ENCODE results near the gene ENKUR. TPM values are rescaled to one million over a fixed set of nuclear protein-coding genes. Genes with fewer than 3 reads are reported as not detected.

ENKUR gene
- total RNA-seq, 1 donor = under 0.01 TPM

DNA sequence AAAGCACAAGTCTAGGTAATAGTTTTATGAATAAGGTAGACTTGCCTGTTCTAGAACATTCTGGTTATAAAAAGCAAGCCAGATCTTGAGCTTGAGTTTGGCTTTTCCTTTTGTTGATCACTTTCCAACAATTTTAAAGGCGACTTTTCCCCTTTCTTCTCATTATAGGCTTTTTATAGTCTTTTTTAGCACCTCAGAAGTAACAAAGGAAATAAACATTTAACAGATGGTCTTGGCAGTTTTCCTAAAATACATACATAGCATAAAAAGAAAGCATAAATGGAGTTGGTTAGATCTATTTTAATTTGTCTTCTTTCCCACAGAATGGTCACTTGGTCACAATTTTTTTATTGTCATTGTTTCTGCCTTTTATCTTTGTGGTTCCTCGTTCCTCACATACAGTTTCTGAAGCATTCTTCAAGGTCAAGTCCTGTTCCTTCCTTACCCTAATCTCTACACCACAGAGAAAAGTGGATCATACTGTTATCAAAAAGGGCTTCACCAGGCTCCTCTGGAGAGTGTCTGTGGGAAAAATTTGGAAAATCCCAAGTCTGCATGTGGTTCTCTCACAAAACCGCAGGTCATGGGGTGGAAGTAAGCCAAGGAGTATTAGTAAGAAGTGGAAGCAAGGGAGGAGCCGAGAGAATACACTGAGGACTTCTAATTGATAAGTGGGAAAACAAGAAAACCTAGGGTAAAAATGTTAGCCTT, 31.8 kb upstream of the ENKUR start:
- TF ChIP-seq, protein P1, sequence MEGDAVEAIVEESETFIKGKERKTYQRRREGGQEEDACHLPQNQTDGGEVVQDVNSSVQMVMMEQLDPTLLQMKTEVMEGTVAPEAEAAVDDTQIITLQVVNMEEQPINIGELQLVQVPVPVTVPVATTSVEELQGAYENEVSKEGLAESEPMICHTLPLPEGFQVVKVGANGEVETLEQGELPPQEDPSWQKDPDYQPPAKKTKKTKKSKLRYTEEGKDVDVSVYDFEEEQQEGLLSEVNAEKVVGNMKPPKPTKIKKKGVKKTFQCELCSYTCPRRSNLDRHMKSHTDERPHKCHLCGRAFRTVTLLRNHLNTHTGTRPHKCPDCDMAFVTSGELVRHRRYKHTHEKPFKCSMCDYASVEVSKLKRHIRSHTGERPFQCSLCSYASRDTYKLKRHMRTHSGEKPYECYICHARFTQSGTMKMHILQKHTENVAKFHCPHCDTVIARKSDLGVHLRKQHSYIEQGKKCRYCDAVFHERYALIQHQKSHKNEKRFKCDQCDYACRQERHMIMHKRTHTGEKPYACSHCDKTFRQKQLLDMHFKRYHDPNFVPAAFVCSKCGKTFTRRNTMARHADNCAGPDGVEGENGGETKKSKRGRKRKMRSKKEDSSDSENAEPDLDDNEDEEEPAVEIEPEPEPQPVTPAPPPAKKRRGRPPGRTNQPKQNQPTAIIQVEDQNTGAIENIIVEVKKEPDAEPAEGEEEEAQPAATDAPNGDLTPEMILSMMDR (IDR thresholded peaks at IDR 0.05; ENCODE audit: insufficient read depth, low read depth, low read length) = no peak
- no peak overlapping the region for H3K4me3 ChIP-seq (ENCODE audit: low read depth, low read length)
- DNase-seq (ENCODE audit: low read depth) = peak; percentile 90

- TF ChIP-seq, protein P1 (IDR thresholded peaks at IDR 0.05; ENCODE audit: insufficient read depth, low read depth, low read length) = no peak
- H3K4me3 ChIP-seq (ENCODE audit: low read depth, low read length) = no peak overlapping the region
- no peak for DNase-seq (ENCODE audit: low read depth)
Observed at GRCh38 chr10:25047088-25047487, 31.1 kb upstream of the ENKUR start.

- no peak overlapping the region for H3K4me3 ChIP-seq (ENCODE audit: low read depth, low read length)
- no peak for DNase-seq (ENCODE audit: low read depth)
- TF ChIP-seq, protein P1 (IDR thresholded peaks at IDR 0.05; ENCODE audit: insufficient read depth, low read depth, low read length) = no peak
Observed at GRCh38 chr10:25046641-25047040, 30.7 kb upstream of the ENKUR start.

DNA sequence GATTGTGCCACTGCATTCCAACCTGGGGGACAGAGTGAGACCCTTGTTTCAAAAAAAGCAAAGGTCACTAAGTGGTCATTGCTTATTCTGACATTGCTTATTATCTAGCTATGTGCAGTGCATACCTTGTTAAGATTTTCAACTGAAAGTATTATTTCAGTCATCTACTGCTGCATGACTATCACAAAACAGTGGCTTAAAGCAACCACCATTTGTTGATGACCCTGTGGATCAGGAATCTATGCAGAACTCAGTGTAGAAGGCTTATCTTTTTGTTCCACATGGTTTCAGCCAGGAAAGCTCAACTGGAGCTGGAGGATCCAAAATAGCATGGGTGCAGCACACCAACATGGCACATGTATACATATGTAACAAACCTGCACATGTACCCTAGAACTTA, 23.6 kb upstream of the ENKUR start:
- no peak overlapping the region for H3K4me3 ChIP-seq (ENCODE audit: low read depth, low read length)
- no peak for DNase-seq (ENCODE audit: low read depth)
- TF ChIP-seq, protein P1 (IDR thresholded peaks at IDR 0.05; ENCODE audit: insufficient read depth, low read depth, low read length) = no peak

DNA sequence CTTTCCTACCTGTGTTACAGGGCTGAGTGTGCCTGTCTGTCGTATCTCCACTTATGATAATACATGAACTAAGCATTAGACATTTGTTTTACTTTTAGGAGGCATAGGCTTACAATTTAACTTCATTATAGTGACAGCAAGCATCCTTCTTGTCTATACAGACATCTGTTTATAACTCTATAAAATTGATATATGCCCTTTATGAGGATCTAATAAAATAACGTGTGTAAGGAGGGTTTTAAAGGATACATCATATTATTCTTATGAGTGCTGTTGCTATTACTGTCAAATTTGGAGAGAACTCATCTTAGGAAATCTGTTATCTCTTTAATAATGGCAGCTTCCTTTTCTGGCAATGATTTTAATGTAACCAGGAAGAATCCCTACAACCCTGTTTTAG, 22.4 kb upstream of the ENKUR start:
- TF ChIP-seq, protein P1 (IDR thresholded peaks at IDR 0.05; ENCODE audit: insufficient read depth, low read depth, low read length) = no peak
- no peak overlapping the region for H3K4me3 ChIP-seq (ENCODE audit: low read depth, low read length)
- no peak for DNase-seq (ENCODE audit: low read depth)

DNA sequence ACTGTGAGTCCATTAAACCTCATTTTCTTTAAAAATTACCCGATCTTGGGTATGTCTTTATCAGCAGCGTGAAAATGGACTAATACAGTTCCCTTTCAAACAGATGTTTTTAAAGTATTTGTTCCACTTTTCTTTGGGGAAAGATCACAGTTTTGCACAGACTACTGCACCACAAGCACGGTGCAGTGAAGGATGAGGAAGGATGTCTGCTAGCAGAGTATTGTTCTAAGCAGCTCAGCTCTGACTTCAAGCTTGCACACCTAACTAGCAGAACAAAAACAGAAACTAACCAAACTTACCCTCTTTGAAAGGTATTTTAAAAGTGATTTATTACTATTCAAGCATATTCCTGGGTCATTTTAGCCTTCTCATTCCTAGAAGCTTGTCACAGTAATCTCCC, 20.4 kb upstream of the ENKUR start:
- TF ChIP-seq, protein P1 (IDR thresholded peaks at IDR 0.05; ENCODE audit: insufficient read depth, low read depth, low read length) = no peak

DNA sequence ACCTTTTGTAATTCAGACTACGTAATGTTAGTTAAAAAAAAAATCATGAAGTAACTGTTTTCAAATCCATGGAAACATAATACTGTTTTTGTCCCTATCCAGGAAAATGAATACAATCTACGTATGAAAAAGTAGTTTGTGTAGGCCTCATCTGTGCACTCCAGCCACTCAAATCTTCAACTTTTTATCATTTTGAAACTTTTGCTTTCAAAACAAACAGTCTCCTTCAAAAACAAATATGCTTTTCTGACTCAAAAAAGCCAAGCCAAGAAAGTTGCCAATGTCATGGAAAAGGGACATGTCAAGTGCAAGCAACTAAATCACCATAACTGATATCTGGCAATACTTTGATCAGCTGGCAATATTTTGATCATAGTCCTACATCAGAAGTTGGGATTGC, 13.6 kb upstream of the ENKUR start:
- no peak overlapping the region for H3K4me3 ChIP-seq (ENCODE audit: low read depth, low read length)
- DNase-seq (ENCODE audit: low read depth) = no peak

More for the DNA sequence above, 20.4 kb upstream of the ENKUR start:
- no peak for DNase-seq (ENCODE audit: low read depth)
- no peak overlapping the region for H3K4me3 ChIP-seq (ENCODE audit: low read depth, low read length)

More for the DNA sequence above, 13.6 kb upstream of the ENKUR start:
- TF ChIP-seq, protein P1 (IDR thresholded peaks at IDR 0.05; ENCODE audit: insufficient read depth, low read depth, low read length) = no peak

Data from fibroblast of villous mesenchyme (primary cell).